ENCODE data around the gene GRM4. TPM values are rescaled to one million over a fixed set of nuclear protein-coding genes. Genes with fewer than 3 reads are reported as not detected.

Gene GRM4
- total RNA-seq, 4 donors from 2014 or later: 0.19 TPM; not detected in 3

- H3K4me3 ChIP-seq (ENCODE audit: low read depth, poor library complexity, severe bottlenecking): no peak overlapping the region
- DNase-seq (ENCODE audit: low spot score in 2 of 2): no peak
- 49 to 50% methylated on average over 5 of the region's 5 CpGs for WGBS, 2 donors
- intact Hi-C loops (cut with DNase I; ENCODE audit: low total_unique reads): no loop called here
- no peak for TF ChIP-seq POLR2A (IDR thresholded peaks at IDR 0.05)
- no peak for TF ChIP-seq CTCF (IDR thresholded peaks at IDR 0.05)
Measured at GRCh38 chr6:34096193-34096592, 49.7 kb downstream of the GRM4 start.

DNA sequence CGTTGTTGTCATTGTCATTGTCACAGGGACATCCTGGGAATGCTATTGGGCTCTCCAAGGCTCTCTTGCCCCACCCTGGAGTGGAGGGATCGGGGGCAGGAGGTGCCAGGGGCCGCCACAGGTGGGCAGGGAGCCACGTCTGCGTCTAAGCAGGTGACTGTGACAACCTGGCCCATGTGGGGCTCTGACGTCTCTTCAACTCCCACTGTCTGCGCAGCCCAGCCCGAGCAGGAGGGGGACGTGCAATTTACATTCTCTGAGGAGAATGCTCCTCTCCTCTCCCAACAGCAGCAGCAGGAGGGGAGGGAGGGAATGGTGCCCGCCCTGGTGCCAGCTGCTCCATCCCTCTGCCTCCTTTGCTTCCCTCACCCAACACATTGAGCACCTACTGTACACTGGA is 50.1 kb downstream of the GRM4 start:
- 52% methylated on average over 8 to 10 of the region's 10 CpGs for WGBS, 2 donors
- TF ChIP-seq POLR2A (IDR thresholded peaks at IDR 0.05) (no peak), CTCF (IDR thresholded peaks at IDR 0.05) (no peak)

GRCh38 chr6:34095136-34095505 is 50.8 kb downstream of the GRM4 start:
- no peak for TF ChIP-seq CTCF (IDR thresholded peaks at IDR 0.05)
- TF ChIP-seq POLR2A (IDR thresholded peaks at IDR 0.05): no peak
- no peak overlapping the region for H3K4me3 ChIP-seq (ENCODE audit: low read depth, poor library complexity, severe bottlenecking)
- 70 to 74% methylated on average over 7 of the region's 7 CpGs for WGBS, 2 donors
- DNase-seq (ENCODE audit: low spot score in 2 of 2): no peak
- intact Hi-C loops (cut with DNase I; ENCODE audit: low total_unique reads): no loop called here

More for the DNA sequence above, 50.1 kb downstream of the GRM4 start:
- DNase-seq (ENCODE audit: low spot score in 2 of 2): no peak
- no peak overlapping the region for H3K4me3 ChIP-seq (ENCODE audit: low read depth, poor library complexity, severe bottlenecking)
- intact Hi-C loops (cut with DNase I; ENCODE audit: low total_unique reads): no loop called here

DNA sequence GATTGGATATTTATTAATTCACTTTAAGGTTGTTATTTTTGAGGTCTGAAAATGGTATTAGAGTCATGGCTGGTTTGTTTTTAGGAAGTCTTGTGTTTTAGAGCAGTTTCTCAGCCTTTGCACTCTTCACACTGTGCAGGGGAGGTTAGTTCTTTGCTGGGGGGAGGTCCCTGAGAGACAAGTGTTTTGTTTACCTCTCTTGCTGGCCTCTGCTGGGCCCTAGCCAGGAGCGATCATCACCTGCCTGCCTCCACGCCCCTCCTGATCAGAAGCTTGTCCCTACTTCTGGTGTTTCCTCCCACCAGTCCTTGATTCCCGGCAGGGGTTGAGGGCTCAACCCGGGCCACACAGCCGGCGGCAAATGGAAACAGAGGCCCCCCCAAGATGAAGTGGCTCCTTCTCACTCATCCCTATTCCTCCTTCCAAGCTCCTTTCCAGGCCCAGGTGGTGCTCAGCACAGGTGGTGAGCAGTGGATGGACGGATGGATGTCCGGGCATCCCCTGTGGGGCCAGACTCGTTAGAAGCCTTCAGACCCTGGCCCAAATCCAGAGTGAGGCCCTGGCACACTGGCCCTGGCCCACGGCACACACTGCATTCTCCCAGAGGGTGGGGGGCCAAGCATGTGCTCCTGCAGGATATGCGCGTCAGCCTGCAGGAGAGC is 51.3 kb downstream of the GRM4 start:
- H3K4me3 ChIP-seq (ENCODE audit: low read depth, poor library complexity, severe bottlenecking): no peak overlapping the region
- WGBS, 2 donors: 32 to 40% methylated on average over 12 of the region's 12 CpGs
- TF ChIP-seq CTCF (IDR thresholded peaks at IDR 0.05): no peak
- no peak for TF ChIP-seq POLR2A (IDR thresholded peaks at IDR 0.05)
- intact Hi-C loops (cut with DNase I; ENCODE audit: low total_unique reads): no loop called here
- no peak for DNase-seq (ENCODE audit: low spot score in 2 of 2)

DNA sequence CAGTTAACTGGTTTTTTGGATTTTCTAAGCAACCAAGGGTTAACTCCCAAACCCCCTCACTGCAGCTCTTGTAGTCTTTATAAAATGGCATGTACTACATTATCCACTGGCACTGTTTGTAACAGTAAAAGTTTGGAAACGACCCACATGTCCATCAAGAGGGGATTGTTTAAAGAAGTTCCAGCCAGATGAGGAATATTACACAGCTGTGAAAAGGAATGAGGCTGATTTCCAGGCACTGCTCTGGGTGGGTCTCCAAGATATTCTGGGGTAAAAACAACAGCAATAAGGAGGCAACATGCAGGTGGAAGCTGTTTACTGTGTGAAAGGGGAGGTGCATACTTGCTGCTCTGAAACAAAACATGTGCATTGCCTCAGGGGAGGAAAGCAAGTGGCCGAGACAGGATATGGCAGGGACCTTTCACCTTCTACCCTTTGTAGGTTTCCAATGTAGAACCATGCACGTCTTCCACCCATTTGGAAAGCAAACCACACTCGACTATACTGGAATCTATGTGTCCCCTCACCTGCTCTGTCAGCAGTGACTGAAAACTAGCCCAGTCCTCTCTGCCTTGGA is 51.9 kb downstream of the GRM4 start:
- H3K4me3 ChIP-seq (ENCODE audit: low read depth, poor library complexity, severe bottlenecking): no peak overlapping the region
- intact Hi-C loops (cut with DNase I; ENCODE audit: low total_unique reads): no loop called here
- WGBS, 2 donors: 45 to 48% methylated on average over 4 of the region's 4 CpGs
- TF ChIP-seq CTCF (IDR thresholded peaks at IDR 0.05) (no peak), POLR2A (IDR thresholded peaks at IDR 0.05) (no peak)
- no peak for DNase-seq (ENCODE audit: low spot score in 2 of 2)

DNA sequence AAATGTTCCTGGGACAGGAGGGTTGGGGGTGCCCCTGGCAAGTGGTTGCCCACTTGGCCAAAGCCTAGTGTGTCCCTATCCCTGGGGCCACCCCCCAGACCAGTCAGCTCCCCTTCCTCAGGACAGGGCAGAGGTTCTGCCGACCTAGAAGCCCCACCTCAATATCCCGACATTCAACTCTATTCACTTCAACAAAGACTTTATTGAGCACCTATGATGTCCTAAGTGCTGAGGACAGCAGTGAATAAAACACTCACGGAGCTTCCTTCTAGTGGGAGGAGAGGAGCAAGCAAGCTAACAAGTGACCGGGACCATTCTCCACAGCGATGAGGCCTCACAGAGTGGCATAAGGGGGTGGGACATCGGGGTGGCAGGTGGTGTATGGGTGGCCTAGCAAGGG is 52.7 kb downstream of the GRM4 start:
- WGBS, 2 donors: 78 to 82% methylated on average over 6 of the region's 6 CpGs
- DNase-seq (ENCODE audit: low spot score in 2 of 2): no peak
- TF ChIP-seq CTCF (IDR thresholded peaks at IDR 0.05) (no peak), POLR2A (IDR thresholded peaks at IDR 0.05) (no peak)
- intact Hi-C loops (cut with DNase I; ENCODE audit: low total_unique reads): no loop called here
- H3K4me3 ChIP-seq (ENCODE audit: low read depth, poor library complexity, severe bottlenecking): no peak overlapping the region
